Endothelial cell of umbilical vein (primary cell): Measurements from ENCODE around the gene KCTD17. TPM values are rescaled to one million over a fixed set of nuclear protein-coding genes. Genes with fewer than 3 reads are reported as not detected.

Source experiments
- BruUV-seq: library from RNA; stranded (reverse); fragments of 400-500 nt; replicated peaks from 2 replicates; lab custom pipeline; 2021; lab: Mats Ljungman, UMichigan
- CTCF ChIA-PET: fragments of 300-600, 350-600 bp; sonication (Branson Sonifier 250); formaldehyde crosslinking; loops from one replicate; lab custom pipeline; 2021; ENCODE audit warnings: antibody characterized with exemption, inconsistent platforms; lab: Charles Lee
- POLR2A ChIA-PET: fragments of 300-600, 350-600 bp; sonication (Branson Sonifier 250); formaldehyde crosslinking; loops from one replicate; lab custom pipeline; 2021; ENCODE audit warnings: antibody characterized with exemption, inconsistent platforms; lab: Charles Lee
- DNase-seq: peaks from one replicate; pipeline ENCODE4 v3.0.0-alpha.2; 2011; ENCODE audit warnings: low read depth, low spot score
- FAIRE-seq: peaks from 2 replicates; lab custom pipeline; 2011; peaks lifted over from hg19 to GRCh38; lab: Jason Lieb, UNC
- H2AFZ ChIP-seq: 2 replicates; pipeline ENCODE4 v1.6.0; 2012; ENCODE audit warnings: low read depth, low read length, control low read depth, inconsistent platforms
- H3K27ac ChIP-seq: 2 replicates; pipeline ENCODE4 v1.5.1; 2011; ENCODE audit warnings: low read depth, mild to moderate bottlenecking, control low read depth, low read length, moderate library complexity; ENCODE audit not compliant: insufficient read depth
- H3K27me3 ChIP-seq, 2 experiments: 2 replicates each; pipeline versions ENCODE4 v1.6.0 to v1.6.1; 2011; ENCODE audit warnings: low read length in 2 of 2, mixed read lengths in 1 of 2; ENCODE audit not compliant: control insufficient read depth in 2 of 2, insufficient read depth in 2 of 2
- H3K36me3 ChIP-seq, 2 experiments: 2 replicates in 1 of 2; 3 replicates in 1 of 2; pipeline ENCODE4 v1.5.1; 2011; ENCODE audit warnings: low read length in 2 of 2, mild to moderate bottlenecking in 1 of 2, moderate library complexity in 1 of 2; ENCODE audit not compliant: control insufficient read depth in 2 of 2, insufficient read depth in 2 of 2; ENCODE audit errors: extremely low read depth in 1 of 2
- H3K4me1 ChIP-seq: 3 replicates; pipeline ENCODE4 v1.5.1; 2011; ENCODE audit warnings: mild to moderate bottlenecking, low read length; ENCODE audit not compliant: control insufficient read depth, insufficient read depth; ENCODE audit errors: extremely low read depth
- H3K4me2 ChIP-seq: 2 replicates; pipeline ENCODE4 v1.6.1; 2011; ENCODE audit warnings: low read length, control low read depth, mixed read lengths; ENCODE audit not compliant: insufficient read depth
- H3K4me3 ChIP-seq, 3 experiments: fragments of 200-600 bp in 1 of 3; sonication (generic), shearing (Covaris generic) in 1 of 3; replicated peaks in 1 of 3; 2 replicates each; pipeline ENCODE4 v1.5.1; 2011 to 2016; ENCODE audit warnings: control low read depth in 3 of 3, low read length in 3 of 3, mild to moderate bottlenecking in 2 of 3, inconsistent platforms in 1 of 3, low read depth in 1 of 3, moderate library complexity in 1 of 3; ENCODE audit not compliant: insufficient read depth in 1 of 3
- H3K79me2 ChIP-seq: 2 replicates; pipeline ENCODE4 v1.6.0; 2012; ENCODE audit warnings: low read length, inconsistent platforms; ENCODE audit not compliant: control insufficient read depth, insufficient read depth
- H3K9ac ChIP-seq: replicated peaks from 2 replicates; pipeline ENCODE3; 2011; ENCODE audit warnings: low read length, control low read depth; ENCODE audit not compliant: insufficient read depth; ENCODE audit errors: extremely low read depth
- H3K9me1 ChIP-seq: replicated peaks from 3 replicates; pipeline ENCODE4 v1.6.0; 2011; ENCODE audit warnings: mild to moderate bottlenecking, low read length; ENCODE audit not compliant: control insufficient read depth, insufficient read depth; ENCODE audit errors: extremely low read depth
- H3K9me3 ChIP-seq: replicated peaks from 2 replicates; pipeline ENCODE4 v1.5.1; 2012; ENCODE audit warnings: low read length, inconsistent platforms; ENCODE audit not compliant: control insufficient read depth, insufficient read depth
- H4K20me1 ChIP-seq: replicated peaks from 2 replicates; pipeline ENCODE3; 2011; ENCODE audit warnings: mild to moderate bottlenecking, low read length; ENCODE audit not compliant: control insufficient read depth, insufficient read depth; ENCODE audit errors: extremely low read depth
- CTCF ChIP-seq, 2 donors: IDR thresholded peaks; 1 replicate in 1 of 2; 2 replicates in 1 of 2; pipeline ENCODE4 v1.5.1; 2011; ENCODE audit warnings: low read length in 2 of 2, mild to moderate bottlenecking in 2 of 2, moderate library complexity in 2 of 2, control low read depth in 1 of 2, inconsistent platforms in 1 of 2, low read depth in 1 of 2; ENCODE audit not compliant: insufficient read depth in 1 of 2; ENCODE audit errors: extremely low read depth in 1 of 2
- EZH2 ChIP-seq: IDR thresholded peaks from 2 replicates; pipeline ENCODE4 v1.6.1; 2012; ENCODE audit warnings: borderline replicate concordance, low read depth, mild to moderate bottlenecking, moderate library complexity, low read length, inconsistent platforms; ENCODE audit not compliant: severe bottlenecking
- FOS ChIP-seq: IDR thresholded peaks from 2 replicates; pipeline ENCODE4 v1.6.1; 2011; ENCODE audit warnings: mild to moderate bottlenecking, low read length, moderate library complexity, borderline replicate concordance; ENCODE audit not compliant: insufficient read depth
- GATA2 ChIP-seq: IDR thresholded peaks from 2 replicates; pipeline ENCODE4 v1.7.0; 2011; ENCODE audit warnings: low read depth, mild to moderate bottlenecking, moderate library complexity, mixed read lengths, low read length; ENCODE audit not compliant: insufficient read length, insufficient read depth
- JUN ChIP-seq: IDR thresholded peaks from 2 replicates; pipeline ENCODE4 v1.6.1; 2011; ENCODE audit warnings: borderline replicate concordance, low read depth; ENCODE audit not compliant: insufficient read length, insufficient read depth
- MAX ChIP-seq: IDR thresholded peaks from 2 replicates; pipeline ENCODE4 v1.6.1; 2011; ENCODE audit not compliant: insufficient read depth, insufficient read length
- MYC ChIP-seq: IDR thresholded peaks from one replicate; pipeline ENCODE4 v1.6.1; 2011; ENCODE audit warnings: mild to moderate bottlenecking, low read depth, low read length
- POLR2A ChIP-seq: IDR thresholded peaks from 2 replicates; pipeline ENCODE4 v1.6.1; 2012; ENCODE audit warnings: low read depth, mild to moderate bottlenecking, control low read depth, low read length
- POLR2AphosphoS5 ChIP-seq: IDR thresholded peaks from 2 replicates; pipeline ENCODE4 v1.6.1; 2012; ENCODE audit warnings: low read depth, mild to moderate bottlenecking, control low read depth, low read length, moderate library complexity; ENCODE audit not compliant: insufficient read depth
- dilution Hi-C: fragments of 300-500 bp; cut with MboI; formaldehyde crosslinking; loops from one replicate; pipeline ENCODE4 v1.15.0; 2019; ENCODE audit warnings: low sequenced_read_pairs; ENCODE audit not compliant: extremely low pct_ligation_motif_present
- intact Hi-C: fragments of 100-400 bp; cut with micrococcal nuclease; formaldehyde crosslinking; loops from one replicate; pipeline ENCODE4 v1.10.0; 2022
- polyA plus RNA-seq, 4 experiments: library from polyadenylated mRNA; depleted of rRNA in 3 of 4; stranded (reverse) in 3 of 4; unstranded in 1 of 4; fragments of >200 nt; gene quantifications; 2 replicates each; pipeline versions ENCODE4 v1.2.1 to v1.2.3, GENCODE V29; 2011 to 2012; ENCODE audit warnings: missing spikeins in 1 of 4
- total RNA-seq: library from RNA; stranded (reverse); gene quantifications from 2 replicates; pipeline ENCODE4 v1.2.3, GENCODE V29; 2021

The KCTD17 gene
- total and polyA plus RNA-seq, 2 donors (not counting 3 experiments of a cell fraction or from before 2014, with no cell fraction given) = 59.2 to 73.0 TPM

GRCh38 chr22:37083914-37084313 is 32.4 kb downstream of the KCTD17 start:
- Histone ChIP-seq H3K79me2 (no peaks in the 10 kb centered on the region), H3K9me3 (no peaks in the 10 kb centered on the region), H3K4me2 (no peak overlapping the region), H3K4me3 (no peak overlapping the region), H4K20me1 (no peaks in the 10 kb centered on the region), H3K27ac (no peak overlapping the region), H2AFZ (no peak overlapping the region), H3K4me1 (peaks cover 9% of the 10 kb centered on the region), H3K36me3 (no peaks in the 10 kb centered on the region), H3K9ac (no peak overlapping the region), H3K27me3 (peaks cover 0 to 1% of the 10 kb centered on the region in 2 experiments), H3K9me1 (no peaks in the 10 kb centered on the region)
- dilution Hi-C loops (no loop called here), intact Hi-C loops (no loop called here)
- ChIA-PET POLR2A (no interaction called here), CTCF (no interaction called here)
- DNase-seq = no peak
- FAIRE-seq = no peak
- BruUV-seq = no TSS peak
- no peak for TF ChIP-seq MAX
- no peak for TF ChIP-seq POLR2AphosphoS5
- no peak for TF ChIP-seq GATA2
- no peak for TF ChIP-seq MYC
- no peak for TF ChIP-seq POLR2A
- TF ChIP-seq EZH2 = no peak
- no peak for TF ChIP-seq FOS
- TF ChIP-seq JUN = no peak
- no peak for TF ChIP-seq CTCF (IDR thresholded peaks at IDR 0.05; ENCODE audit: extremely low read depth in 1 of 2, insufficient read depth in 1 of 2, low read depth in 1 of 2, low read length in 2 of 2)
